Mucosa of descending colon (tissue), 3 donors: ENCODE results near the gene PDCD1LG2. TPM values are rescaled to one million over a fixed set of nuclear protein-coding genes. Genes with fewer than 3 reads are reported as not detected.

Experiments used
- ATAC-seq: fragments of 200-7000 bp; cut with Tn5 transposase; one replicate; pipeline ENCODE4 v1.9.1; 2020; ENCODE audit warnings: mild to moderate bottlenecking, moderate library complexity
- DNase-seq, 3 donors: peaks; one replicate each; pipeline ENCODE4 v3.0.0-alpha.2; 2020
- H3K36me3 ChIP-seq: fragments of 200-600 bp; one replicate; pipeline ENCODE4 v1.8.0; 2021; ENCODE audit warnings: low read depth, mild to moderate bottlenecking
- H3K4me1 ChIP-seq: fragments of 200-600 bp; one replicate; pipeline ENCODE4 v1.8.0; 2021; ENCODE audit warnings: low read depth, mild to moderate bottlenecking
- H3K4me3 ChIP-seq: fragments of 200-600 bp; one replicate; pipeline ENCODE4 v1.8.0; 2021; ENCODE audit warnings: mild to moderate bottlenecking
- H3K9me3 ChIP-seq: fragments of 200-600 bp; one replicate; pipeline ENCODE4 v1.8.0; 2021; ENCODE audit warnings: mild to moderate bottlenecking
- intact Hi-C, 2 donors: fragments of 100-400 bp; cut with DNase I in 1 of 2; cut with micrococcal nuclease in 1 of 2; formaldehyde crosslinking; loops; one replicate each; pipeline versions ENCODE4 v1.11.0 to v1.11.1; 2022; cut with DNase I, micrococcal nuclease
- total RNA-seq, 3 donors: library from RNA; stranded (reverse); fragmentation: NEBNext Ultra II Directional in 2 of 3; extraction: Animal tissue kit (Norgen Biotek cat#: 25700) in 2 of 3; gene quantifications; one replicate each; pipeline versions ENCODE4 v1.2.1 to v1.2.4, GENCODE V29; 2021 to 2023
- TF ChIP-seq, protein P1 (sequence below): fragments of 200-600 bp; IDR thresholded peaks from one replicate; pipeline ENCODE4 v1.8.0; 2022; ENCODE audit warnings: antibody characterized with exemption, mild to moderate bottlenecking
- donor health status: DM: no; HTN: no; CAD: no; lungs with moderate emphysema.
- donor health status: DM: no; HTN: no; CAD: no.
- donor health status: DM: no; HTN: yes; CAD: no.

PDCD1LG2 gene
- total RNA-seq, 3 donors from 2014 or later = 0.20 to 1.2 (median 0.63) TPM

- Histone ChIP-seq H3K36me3 (no peaks in the 10 kb centered on the region), H3K4me1 (no peaks in the 10 kb centered on the region), H3K4me3 (no peak overlapping the region), H3K9me3 (no peaks in the 10 kb centered on the region)
- TF ChIP-seq, protein P1, sequence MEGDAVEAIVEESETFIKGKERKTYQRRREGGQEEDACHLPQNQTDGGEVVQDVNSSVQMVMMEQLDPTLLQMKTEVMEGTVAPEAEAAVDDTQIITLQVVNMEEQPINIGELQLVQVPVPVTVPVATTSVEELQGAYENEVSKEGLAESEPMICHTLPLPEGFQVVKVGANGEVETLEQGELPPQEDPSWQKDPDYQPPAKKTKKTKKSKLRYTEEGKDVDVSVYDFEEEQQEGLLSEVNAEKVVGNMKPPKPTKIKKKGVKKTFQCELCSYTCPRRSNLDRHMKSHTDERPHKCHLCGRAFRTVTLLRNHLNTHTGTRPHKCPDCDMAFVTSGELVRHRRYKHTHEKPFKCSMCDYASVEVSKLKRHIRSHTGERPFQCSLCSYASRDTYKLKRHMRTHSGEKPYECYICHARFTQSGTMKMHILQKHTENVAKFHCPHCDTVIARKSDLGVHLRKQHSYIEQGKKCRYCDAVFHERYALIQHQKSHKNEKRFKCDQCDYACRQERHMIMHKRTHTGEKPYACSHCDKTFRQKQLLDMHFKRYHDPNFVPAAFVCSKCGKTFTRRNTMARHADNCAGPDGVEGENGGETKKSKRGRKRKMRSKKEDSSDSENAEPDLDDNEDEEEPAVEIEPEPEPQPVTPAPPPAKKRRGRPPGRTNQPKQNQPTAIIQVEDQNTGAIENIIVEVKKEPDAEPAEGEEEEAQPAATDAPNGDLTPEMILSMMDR = no peak
- intact Hi-C loops = no loop called here
- DNase-seq = no peak
- ATAC-seq = peak; percentile 20
Observed at GRCh38 chr9:5529683-5530221, 19.4 kb downstream of the PDCD1LG2 start.

DNA sequence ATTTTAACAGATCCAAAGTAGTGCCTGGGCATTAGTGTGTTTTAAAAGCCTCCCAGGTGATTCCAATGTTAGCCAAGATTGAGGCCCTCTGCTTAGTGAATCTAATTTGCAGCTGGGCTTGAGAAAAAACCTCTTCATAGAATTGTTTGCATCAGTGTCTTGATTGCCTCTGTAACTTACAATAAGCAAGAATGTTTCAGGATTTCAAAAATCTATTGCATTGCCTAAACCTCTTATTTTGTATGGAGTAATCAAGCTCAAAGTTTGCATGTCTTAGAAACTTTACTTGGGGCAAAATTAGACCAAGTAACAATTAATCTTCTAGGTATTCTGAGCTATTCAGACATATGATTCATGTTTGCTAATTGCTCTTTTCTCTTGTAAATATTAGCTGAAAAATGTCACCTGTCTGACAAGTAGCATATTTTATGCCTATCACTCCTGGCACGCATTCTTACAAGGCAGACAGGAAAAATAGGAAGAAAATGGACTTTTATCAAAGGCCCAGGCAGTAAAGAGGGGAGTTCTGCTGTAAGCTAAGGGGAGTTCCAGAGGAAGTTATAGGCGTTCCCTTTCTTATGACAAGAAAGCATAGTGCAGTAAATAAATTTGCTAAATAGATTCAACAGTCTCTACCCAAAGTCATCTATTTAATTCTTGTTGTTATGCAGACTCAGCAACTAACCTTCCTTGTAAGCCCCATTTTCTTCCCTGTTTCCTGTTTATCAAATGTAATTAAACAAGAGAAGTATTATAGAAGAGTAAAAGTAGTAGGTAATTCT, 21.0 kb downstream of the PDCD1LG2 start:
- Histone ChIP-seq H3K4me1 (no peaks in the 10 kb centered on the region), H3K36me3 (no peaks in the 10 kb centered on the region), H3K4me3 (no peak overlapping the region), H3K9me3 (no peaks in the 10 kb centered on the region)
- ATAC-seq = no peak
- intact Hi-C loops = no loop called here
- no peak for DNase-seq
- TF ChIP-seq, protein P1 = no peak

DNA sequence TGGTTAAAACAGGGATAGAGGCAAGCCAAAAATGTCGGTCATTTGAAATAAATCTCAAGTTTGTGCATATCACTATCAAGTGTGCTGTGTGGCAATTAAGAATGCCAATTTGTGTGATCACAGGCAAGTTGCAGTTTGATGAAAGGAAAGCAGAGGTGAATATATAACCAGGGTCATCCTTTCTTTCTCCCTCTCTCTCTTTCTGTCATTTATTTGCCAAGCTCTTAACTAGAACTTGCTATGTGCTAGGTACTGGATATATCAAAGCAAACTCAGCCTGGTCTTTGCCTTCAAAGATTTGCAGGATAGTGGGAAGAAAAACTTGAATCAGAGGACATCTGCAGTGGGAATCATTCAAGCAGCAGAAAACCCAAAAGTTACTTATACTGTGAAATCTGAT, 22.0 kb downstream of the PDCD1LG2 start:
- Histone ChIP-seq H3K4me3 (no peak overlapping the region), H3K9me3 (no peaks in the 10 kb centered on the region), H3K36me3 (no peaks in the 10 kb centered on the region), H3K4me1 (no peaks in the 10 kb centered on the region)
- ATAC-seq = no peak
- TF ChIP-seq, protein P1 = no peak
- intact Hi-C loops = no loop called here
- DNase-seq = no peak

DNA sequence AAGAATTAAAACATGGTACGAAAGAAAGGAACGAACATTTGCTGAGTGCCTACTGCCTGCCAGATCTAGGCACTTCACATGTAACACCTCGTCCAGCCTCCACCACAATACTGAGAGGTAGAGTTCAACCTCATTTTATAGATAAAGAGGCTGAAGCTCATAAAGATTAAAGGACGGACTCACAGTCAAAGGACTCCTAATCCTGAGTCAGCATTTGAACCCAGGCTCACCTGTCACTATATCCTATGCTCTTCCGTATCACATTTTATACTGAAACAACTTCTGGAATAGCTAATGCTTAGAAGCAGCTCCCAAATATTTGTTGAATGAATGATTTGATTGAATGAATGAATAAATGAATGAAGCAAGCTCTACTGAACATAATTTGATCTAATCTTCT, 22.5 kb downstream of the PDCD1LG2 start:
- intact Hi-C loops = no loop called here
- no peaks in the 10 kb centered on the region for H3K9me3 ChIP-seq
- ATAC-seq = no peak
- TF ChIP-seq, protein P1 = no peak
- no peak overlapping the region for H3K4me3 ChIP-seq
- no peaks in the 10 kb centered on the region for H3K4me1 ChIP-seq
- DNase-seq = no peak
- no peaks in the 10 kb centered on the region for H3K36me3 ChIP-seq

- Histone ChIP-seq H3K36me3 (no peaks in the 10 kb centered on the region), H3K4me3 (no peak overlapping the region), H3K4me1 (no peaks in the 10 kb centered on the region), H3K9me3 (no peaks in the 10 kb centered on the region)
- TF ChIP-seq, protein P1 = no peak
- DNase-seq (no peak), ATAC-seq (no peak)
- intact Hi-C loops = no loop called here
Observed at GRCh38 chr9:5536684-5537083, 26.4 kb downstream of the PDCD1LG2 start.
